ENCODE measurements around the gene TFF3.

TFF3 gene, protein sequence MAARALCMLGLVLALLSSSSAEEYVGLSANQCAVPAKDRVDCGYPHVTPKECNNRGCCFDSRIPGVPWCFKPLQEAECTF

DNA sequence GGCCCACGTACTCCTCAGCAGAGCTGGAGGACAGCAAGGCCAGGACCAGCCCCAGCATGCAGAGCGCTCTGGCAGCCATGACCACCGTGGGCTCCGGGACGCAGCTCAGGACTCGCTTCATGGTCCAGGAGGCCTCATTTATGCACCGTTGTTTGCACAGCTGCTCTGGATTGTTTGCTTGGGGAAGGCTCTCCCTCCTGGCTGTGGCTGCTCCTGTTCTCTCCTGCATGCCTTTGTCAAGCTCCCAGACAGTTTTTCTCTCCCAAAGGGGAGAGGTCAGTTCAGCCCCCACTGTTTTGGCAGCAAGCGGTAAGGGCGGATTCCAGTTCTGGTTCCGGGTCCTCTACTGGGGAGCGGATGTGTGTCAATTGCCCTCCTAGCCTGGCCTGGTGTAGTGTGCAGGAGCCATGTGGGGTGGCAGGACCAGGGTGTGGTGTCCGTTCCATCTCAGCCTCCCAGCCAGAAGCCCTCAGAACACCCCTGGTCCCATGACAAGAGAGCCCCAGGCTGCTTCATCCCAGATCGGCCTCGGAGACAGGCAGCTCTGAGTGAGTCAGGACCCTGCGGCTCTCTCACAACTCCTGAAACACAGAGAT, at the start of gene TFF3:
Gene TFF3, minus strand, starts transcription at position 114 of the 596 bp plus-strand sequence. Its CDS starts 35 bp downstream, at position 79.
- no peak for DNase-seq

DNA sequence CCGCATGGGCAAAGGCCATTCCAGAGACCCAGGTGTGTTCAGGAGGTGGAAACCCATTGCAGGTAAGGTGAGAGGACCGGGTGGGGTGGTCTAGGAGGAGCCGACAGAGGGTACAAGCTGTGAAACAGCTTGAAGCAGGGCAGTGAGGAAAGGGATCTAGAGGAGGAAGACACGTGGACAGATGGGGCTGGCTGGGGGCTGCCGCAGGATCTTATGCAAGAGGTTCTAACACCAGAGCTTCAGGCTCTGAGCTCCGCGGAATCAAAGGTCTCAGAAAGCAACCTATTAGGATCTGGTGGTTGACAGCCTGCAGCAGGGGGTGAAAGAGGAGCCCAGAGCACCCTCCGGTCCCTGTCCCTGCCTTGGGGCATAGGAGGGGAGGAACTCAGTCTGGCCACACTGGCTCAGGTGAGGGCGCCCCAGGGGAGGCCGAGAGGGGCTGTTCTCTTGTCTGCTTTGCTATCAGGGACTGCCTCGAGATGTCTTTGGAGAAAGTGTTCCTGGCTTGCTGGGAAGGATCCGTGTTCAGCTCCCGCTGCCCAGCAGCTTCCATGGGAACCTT, 49.2 kb upstream of the TFF3 start:
- no peak for DNase-seq

- DNase-seq, result no peak
Measured at GRCh38 chr21:42363312-42363711, 48.1 kb upstream of the TFF3 start.

- DNase-seq, result no peak
Measured at GRCh38 chr21:42362700-42363099, 47.5 kb upstream of the TFF3 start.

GRCh38 chr21:42362198-42362597, 47.0 kb upstream of the TFF3 start:
- DNase-seq, result no peak

GRCh38 chr21:42361286-42361685, 46.1 kb upstream of the TFF3 start:
- DNase-seq, result no peak

DNA sequence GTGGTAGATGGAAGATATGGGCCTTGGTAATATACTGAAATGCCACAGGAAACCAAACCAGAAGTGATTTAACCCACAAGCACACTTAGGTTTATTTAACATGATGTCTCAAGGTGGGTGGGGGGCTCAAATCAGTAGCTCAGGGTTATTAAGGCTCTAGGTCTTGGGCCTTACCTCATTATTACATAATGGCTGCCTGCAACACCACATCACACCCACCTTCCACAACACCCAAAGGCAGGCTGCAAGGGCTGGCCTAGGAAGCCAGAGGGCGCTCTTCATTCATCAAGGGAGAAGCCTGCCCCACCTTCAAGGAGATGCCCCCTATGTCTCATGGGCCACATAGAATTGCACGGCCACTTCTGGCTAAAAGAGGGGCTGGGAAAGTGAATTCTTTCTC, 45.1 kb upstream of the TFF3 start:
- DNase-seq, result no peak

- DNase-seq, result no peak
Measured at GRCh38 chr21:42358937-42359336, 43.7 kb upstream of the TFF3 start.

GRCh38 chr21:42358261-42358660, 43.1 kb upstream of the TFF3 start:
- no peak for DNase-seq

DNA sequence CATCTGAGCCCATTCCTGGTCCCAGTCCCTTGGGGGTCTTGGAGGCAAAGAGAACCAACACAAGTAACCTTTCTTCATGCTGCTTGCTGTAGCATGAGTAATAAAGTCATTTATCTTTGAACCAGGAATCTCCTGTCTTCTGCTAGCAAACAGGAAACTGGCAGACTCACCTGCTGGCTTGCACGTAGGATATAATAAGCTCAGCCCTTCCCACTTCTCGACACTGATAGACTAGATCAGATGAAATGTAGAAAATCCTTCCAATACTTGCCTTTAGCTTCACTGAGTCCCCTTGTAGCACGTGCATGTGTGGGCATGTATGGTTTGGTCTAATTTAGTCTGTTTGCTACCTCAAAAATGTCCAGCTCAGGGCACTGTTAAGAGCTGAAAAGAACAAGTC, 42.1 kb upstream of the TFF3 start:
- DNase-seq, result no peak

- DNase-seq, result no peak
Measured at GRCh38 chr21:42356650-42357049, 41.4 kb upstream of the TFF3 start.

DNA sequence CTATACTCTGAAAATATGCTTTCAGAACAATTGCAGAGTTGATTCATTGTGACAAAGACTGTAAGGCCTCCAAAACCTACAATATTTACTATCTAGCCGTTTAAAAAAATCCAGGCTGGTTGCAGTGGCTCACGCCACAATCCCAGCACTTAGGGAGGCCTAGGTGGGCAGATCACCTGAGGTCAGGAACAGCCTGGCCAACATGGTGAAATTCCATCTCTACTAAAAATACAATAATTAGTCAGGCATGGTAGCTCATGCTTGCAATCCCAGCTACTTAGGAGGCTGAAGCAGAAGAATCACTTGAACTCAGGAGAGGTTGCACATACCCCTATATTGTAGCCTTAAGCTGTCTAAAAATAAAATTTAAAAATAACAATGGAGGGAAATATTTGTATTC, 40.8 kb upstream of the TFF3 start:
- DNase-seq, result no peak

DNA sequence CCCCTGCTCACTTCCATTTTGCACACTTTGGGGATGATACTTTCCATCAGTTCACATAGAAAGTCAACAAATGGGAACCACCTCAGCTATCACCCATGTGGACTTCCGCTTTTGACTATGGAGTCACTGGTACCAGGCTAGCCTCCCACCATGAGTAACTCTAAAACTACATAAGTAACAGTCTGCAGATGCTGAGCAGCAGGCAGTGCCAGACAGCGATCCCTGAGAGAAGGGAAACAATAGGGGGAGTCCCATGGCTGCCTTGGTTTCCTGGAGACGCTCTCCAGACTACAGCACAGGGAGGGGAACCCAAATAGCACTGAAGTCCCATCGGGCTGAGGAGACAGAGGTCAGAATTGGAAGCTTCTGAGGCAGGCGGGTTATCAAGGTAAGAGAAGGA, 38.4 kb upstream of the TFF3 start:
- no peak for DNase-seq

DNA sequence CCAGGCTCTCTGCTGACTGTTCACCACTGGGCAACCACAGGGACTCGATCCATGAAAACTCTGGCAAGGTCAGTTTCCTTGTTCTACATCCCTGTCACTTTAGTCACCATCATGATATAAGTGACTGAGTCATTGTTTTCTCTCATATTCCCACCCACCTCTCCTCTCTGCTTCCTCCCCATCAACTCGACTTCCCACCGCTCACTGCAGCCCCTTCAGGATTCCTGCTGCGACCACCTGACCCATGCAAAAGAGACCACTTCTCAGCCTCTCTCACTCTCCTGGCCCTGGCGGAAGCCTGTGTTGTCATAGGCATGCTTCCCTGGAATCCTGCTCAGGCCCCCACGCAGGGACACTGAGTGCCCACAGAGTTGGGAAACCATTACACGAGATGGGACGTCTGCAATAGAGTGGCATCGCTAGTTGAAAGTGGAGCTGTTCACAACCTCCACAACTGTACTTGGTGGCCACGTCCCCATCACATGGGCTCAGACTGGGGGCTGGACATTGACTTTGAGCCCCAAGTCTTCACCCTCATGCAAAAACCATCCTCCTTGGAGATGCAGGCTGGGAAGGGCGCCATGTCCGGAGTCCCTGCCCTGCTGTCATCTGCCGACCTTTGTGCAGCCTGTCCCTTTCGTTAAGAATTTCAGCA, 37.4 kb upstream of the TFF3 start:
- no peak for DNase-seq

DNA sequence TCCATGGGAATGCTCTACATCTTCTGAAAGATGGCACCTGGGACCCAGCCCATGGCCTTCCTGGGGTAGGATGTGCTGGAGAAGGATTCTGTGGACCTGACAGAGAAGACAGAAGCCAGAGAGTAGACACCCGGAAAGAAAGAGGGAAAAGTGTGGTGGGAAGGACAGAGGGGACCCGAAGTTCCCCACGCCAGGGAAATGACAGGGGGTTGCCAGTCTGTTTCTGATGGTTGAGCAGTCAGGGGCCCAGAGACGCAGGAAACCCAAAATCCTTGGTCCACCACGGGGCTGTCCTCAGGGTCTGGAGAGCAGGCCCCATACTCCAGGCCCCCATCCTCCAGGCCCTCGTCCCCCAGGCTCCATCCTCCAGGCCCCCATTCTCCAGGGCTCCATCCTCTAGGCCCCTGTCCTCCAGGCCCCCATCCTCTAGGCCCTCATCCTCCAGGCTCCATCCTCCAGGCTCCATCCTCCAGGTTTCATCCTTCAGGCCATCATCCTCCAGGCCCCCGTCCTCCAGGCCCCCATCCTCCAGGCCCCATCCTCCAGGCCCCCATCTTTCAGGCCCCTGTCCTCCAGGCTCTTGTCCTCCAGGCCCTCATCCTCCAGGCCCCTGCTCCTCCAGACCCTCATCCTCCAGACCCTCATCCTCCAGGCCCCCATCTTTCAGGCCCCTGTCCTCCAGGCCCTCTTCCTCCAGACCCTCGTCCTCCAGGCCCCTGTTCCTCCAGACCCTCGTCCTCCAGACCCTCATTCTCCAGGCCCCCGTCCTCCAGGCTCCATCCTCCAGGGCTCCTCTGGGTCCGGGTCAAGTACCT, 36.6 kb upstream of the TFF3 start:
- no peak for DNase-seq

- no peak for DNase-seq
Measured at GRCh38 chr21:42350927-42351426, 35.8 kb upstream of the TFF3 start, which contains the start of gene TFF2. TSS of gene TFF2 (minus strand) at chr21:42350994. CDS start at chr21:42350957, 37 bp downstream.

DNA sequence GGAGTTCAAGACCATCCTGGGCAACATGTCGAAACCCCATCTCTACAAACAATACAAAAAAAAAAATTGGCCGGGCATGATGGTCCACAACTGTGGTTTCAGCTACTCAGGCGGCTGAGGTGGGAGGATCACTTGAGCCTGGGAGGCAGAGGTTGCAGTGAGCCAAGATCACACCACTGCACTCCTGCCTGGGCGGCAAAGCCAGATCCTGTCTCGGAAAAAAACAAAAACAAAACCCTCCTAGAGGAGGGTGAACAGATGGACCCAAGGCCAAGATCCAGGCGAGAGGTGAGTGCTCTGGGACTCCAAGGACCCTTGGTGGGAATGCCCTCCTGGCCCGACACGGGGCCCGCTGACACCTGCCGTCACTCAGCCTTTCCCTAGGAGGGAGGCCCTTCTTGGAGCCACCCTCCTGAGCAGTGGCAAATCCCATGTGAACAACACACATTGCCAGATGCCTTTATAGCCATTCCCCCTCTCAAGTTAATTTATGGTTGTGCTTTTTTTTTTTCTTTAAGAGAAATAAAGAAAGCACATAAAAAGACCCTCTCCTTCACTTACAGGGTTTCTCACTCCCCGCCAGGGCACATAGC, 35.2 kb upstream of the TFF3 start:
- DNase-seq, result no peak

GRCh38 chr21:42349420-42350317, 34.5 kb upstream of the TFF3 start:
- DNase-seq, result no peak

GRCh38 chr21:42348762-42349161, 33.6 kb upstream of the TFF3 start:
- DNase-seq, result no peak

GRCh38 chr21:42347601-42348327, 32.6 kb upstream of the TFF3 start:
- DNase-seq, result no peak
